NCI-H510A treated with DMSO at 0.1 percent for 48 hours (cell line): ENCODE data around the gene SPACA4.
A peak's percentile ranks its signal among the peaks of the same experiment; 100 is the strongest.
"Not testable (repeated sequence)": the region's sequence is repeated elsewhere in the genome, so short reads cannot be mapped to it uniquely, and the experiment has no call there.

Experiments
- DNase-seq: peaks from one replicate; lab custom pipeline; 2025; lab: John Stamatoyannopoulos, UW

SPACA4 gene

DNA sequence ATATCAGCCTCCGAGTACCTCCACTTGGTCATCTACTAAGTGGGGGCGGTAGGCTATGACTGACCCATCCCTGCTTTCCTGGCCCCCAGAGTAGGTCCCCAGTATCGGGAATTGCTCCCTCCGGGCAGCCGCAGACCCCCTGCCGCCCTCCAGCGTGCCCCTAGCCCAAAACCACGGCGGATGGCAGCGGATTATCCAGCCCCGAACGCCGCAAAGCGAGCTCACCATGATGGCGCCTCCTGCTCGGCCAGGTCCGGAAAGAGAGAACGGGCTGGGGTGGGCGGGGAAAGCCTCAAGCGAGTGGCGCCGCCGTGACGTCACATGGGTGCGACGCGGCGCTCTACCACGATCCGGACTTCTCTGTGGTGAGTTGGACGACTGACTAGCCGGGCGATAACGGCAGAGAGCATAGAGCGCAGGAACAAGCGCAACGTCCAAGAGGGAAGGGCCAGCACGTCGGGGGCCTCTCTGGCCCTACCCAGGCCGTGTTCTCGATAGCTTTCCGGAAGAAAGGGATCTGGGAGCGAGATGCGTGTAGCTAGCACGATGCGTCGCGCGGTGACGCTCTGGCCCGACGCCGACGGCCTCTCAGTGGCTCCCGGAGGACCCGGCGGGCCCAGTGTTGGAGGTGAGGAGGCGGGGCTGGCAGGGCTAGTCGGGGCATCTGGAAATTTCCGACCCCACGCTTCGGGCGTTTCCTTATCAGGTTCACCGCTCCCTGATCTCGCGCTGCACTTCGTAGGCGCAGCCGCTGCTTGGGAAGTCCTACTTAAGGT, 12.6 kb downstream of the SPACA4 start, which contains the start of the genes RPL18 and SPHK2:
TSS of gene RPL18 (minus strand) at position 263 of the 776 bp plus-strand sequence. CDS start at position 228, 35 bp downstream.
TSS of gene SPHK2 (plus strand) at position 591 of the 776 bp plus-strand sequence. CDS start 1,009 bp downstream, outside the sequence.
- peak; percentile 99 for DNase-seq

DNA sequence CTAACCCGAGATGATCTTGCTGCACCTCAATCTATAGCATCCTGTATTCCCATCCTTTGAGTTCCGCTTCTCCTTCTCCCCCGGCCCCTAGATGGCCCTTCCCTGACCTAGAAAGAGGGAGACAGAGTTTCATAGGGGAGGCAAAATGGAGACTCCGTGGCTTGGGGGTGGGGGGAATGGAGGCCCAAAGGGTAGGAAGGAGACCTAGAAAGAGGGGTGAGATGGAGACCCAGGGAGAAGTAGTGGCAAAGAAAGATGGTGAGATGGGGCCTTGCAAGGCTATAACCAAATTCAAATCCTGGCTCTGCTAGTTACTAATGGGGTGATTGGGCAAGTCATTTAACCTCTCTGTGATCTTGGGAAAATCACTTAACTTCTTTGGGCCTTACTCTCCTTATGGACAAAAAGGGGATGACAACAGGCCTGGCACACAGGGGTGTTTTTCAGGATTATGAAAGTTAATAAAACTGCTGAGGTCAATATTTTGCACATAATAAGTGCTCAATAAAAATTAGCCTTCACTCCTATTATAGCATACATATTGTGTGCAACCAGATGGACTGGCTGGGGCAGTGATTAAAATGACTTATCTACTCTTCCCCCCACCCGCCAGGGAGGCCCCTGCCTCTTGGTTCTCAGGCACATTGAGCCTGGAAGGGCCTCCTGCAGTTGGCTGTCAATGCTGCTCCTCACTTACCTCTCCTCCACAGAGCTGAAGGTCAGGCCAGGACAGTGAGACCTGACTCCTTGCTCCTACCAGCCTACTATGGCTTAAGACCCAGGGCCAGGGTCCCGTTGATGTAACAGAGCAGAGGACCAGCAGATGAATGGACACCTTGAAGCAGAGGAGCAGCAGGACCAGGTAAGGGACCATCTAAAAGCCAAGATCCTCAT, 13.4 kb downstream of the SPACA4 start:
- no peak for DNase-seq

GRCh38 chr19:48623556-48624066, 17.1 kb downstream of the SPACA4 start:
- no peak for DNase-seq

DNA sequence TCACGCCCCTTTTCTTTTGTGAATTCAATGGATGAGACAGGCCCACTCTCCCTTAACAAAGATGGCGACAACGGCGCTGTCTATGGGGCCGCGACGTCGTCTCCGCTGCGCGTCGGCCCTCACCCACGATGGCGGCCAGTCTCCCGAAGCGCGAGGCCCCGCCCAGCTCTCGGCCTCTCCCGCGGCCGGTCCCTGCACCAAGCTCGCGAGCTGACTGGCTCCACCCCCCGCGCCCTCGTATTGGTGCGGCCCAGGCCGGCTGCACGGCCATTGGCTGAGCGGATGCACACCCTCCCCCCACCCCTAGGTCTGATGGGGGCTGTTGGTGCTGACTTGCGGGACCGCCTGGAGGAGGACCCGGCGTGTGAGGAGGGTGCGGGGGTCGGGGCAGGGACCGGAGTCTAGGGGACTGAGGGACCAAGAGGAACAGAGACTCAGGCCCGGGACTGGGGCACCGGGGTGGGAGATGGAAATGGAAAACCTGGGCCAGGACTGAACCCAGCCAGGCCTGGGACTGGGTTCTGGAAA, 17.6 kb downstream of the SPACA4 start:
- peak; percentile 98 for DNase-seq

DNA sequence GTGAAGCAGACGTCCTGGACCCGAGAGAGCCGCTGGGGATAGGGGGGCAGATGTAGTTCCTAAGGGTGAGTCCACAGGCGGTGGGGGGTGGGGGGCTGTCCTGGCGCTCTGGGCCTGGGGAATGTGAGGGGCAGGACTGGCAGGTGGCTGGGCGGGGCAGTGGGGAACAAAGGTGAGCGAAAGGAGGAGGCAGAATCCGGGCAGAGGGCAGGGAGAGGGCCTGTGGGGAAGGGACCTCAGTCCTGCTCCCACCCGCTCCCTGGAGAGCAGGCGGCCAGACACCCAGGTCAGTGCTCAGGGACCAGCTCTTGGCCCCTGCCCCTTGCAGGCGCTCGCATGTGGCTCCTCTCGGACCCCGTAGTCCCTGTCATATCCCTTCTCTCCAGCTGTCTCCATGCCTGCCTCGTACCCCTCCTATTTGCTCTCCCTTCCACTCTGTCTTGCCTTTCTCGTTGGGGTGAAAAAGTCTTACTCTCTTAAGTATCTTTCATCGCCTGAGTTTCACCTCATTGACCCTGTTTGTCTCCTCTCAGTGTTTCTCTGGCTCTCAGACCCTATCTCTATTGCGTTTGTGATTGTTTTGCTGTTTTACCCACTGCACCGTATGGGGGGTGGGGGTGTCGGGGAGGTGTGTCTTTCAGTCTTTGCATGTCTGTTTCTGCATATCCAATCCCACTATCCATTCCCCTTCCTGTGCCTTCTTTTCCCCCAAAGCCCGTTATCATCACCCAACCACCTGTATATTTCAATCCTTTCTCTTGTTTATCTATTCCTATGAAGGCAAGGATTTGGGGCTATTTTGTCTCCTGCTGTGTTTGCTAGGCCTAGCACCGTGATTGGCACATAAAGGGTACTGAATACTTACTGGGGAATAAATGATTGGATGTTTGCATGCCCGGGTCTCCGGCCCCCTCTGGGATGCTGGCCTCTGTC, 18.5 kb downstream of the SPACA4 start:
- no peak for DNase-seq

DNA sequence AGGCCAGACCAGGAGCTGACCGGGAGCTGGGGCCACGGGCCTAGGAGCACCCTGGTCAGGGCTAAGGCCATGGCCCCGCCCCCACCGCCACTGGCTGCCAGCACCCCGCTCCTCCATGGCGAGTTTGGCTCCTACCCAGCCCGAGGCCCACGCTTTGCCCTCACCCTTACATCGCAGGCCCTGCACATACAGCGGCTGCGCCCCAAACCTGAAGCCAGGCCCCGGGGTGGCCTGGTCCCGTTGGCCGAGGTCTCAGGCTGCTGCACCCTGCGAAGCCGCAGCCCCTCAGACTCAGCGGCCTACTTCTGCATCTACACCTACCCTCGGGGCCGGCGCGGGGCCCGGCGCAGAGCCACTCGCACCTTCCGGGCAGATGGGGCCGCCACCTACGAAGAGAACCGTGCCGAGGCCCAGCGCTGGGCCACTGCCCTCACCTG, 19.4 kb downstream of the SPACA4 start:
- no peak for DNase-seq

DNA sequence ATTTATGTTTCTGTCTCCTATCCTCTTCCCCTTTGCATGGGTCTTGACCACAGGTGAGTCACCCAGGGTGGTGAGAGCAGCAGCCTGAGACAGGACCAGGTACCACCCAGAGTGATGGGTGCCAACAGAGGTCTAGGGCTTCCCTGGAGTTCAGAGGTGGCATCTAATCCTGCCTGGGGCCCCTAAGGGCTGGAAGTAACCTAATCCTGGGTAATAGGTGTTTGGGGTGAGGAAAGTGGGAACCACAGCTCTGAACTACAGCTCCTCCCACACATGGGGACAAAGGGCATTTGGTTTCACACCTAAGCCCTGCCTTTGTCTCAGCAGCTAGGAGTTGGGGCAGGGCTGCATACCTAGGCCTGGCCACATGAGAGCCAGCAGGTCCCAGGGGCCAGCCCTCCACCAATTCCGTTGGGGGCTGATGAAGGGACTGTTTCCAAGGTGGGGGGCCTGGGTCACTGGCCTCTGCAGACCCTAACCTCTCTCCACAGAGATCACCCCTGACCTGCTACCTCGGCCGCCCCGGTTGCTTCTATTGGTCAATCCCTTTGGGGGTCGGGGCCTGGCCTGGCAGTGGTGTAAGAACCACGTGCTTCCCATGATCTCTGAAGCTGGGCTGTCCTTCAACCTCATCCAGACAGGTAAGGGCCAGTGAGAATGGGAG, 20.8 kb downstream of the SPACA4 start:
- DNase-seq = no peak

- no peak for DNase-seq
These were observed 21.3 kb downstream of the SPACA4 start for GRCh38 chr19:48627865-48628314.

DNA sequence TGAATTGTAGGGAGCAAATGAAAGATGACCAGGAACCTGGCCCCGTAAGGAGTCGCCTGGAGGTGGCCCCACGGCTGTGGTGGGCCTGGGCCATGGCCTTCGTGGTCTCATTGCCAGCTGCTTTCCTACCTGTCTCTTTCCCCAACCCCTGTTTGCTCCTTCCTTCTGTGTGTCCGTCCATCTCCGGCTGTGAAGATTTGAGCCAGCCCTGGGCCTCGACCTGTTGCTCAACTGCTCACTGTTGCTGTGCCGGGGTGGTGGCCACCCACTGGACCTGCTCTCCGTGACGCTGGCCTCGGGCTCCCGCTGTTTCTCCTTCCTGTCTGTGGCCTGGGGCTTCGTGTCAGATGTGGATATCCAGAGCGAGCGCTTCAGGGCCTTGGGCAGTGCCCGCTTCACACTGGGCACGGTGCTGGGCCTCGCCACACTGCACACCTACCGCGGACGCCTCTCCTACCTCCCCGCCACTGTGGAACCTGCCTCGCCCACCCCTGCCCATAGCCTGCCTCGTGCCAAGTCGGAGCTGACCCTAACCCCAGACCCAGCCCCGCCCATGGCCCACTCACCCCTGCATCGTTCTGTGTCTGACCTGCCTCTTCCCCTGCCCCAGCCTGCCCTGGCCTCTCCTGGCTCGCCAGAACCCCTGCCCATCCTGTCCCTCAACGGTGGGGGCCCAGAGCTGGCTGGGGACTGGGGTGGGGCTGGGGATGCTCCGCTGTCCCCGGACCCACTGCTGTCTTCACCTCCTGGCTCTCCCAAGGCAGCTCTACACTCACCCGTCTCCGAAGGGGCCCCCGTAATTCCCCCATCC, 22.1 kb downstream of the SPACA4 start:
- DNase-seq = no peak

- DNase-seq = no peak
These were observed 22.7 kb downstream of the SPACA4 start for GRCh38 chr19:48629297-48629598.

DNA sequence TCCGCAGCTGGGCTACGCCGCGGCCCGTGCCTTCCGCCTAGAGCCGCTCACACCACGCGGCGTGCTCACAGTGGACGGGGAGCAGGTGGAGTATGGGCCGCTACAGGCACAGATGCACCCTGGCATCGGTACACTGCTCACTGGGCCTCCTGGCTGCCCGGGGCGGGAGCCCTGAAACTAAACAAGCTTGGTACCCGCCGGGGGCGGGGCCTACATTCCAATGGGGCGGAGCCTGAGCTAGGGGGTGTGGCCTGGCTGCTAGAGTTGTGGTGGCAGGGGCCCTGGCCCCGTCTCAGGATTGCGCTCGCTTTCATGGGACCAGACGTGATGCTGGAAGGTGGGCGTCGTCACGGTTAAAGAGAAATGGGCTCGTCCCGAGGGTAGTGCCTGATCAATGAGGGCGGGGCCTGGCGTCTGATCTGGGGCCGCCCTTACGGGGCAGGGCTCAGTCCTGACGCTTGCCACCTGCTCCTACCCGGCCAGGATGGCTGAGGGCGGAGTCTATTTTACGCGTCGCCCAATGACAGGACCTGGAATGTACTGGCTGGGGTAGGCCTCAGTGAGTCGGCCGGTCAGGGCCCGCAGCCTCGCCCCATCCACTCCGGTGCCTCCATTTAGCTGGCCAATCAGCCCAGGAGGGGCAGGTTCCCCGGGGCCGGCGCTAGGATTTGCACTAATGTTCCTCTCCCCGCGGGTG, 23.2 kb downstream of the SPACA4 start:
- no peak for DNase-seq

- no peak for DNase-seq
These were observed 23.9 kb downstream of the SPACA4 start for GRCh38 chr19:48630296-48631063.

DNA sequence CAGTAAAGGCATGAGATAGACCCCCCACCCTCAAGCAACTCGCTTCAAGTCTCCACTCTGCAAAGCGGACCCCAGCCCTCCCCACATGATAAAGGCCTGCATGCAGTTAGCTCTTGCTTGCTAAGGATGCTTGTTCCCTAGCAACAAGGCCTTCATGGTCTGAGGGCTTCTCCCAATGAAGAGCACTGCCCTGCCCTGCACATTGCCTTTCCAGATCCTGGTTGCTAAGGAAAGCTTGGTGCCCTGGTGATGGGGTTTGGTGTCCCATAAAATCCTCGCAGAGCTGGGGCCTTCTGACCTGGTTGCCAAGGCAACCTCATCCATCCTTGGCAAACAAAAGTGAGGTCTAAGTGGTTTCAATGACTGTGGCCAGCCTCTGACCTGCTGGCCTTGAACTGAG, 24.7 kb downstream of the SPACA4 start:
- no peak for DNase-seq

GRCh38 chr19:48632286-48632685, 25.7 kb downstream of the SPACA4 start:
- not testable (repeated sequence) for DNase-seq

DNA sequence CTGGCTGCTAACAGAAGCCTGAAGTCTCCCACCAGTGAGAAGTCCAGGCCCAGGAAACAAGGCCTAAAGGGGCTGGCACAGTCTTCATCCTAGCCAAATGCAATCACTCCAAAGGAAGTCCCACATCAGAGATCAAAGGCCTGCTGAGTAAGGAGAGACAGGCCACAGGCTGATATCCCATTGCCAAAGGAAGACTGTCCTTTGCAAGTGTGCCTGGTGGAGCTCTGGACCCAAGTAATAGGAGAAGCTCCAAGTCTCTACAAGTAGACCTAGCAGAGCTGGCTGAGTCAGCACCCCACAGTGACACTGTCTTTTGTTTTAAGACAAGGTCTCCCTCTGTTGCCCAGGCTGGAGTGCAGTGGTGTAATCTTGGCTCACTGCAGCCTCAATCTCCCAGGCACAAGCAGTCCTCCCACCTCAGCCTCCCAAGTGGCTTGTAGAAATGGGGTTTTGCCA, 26.2 kb downstream of the SPACA4 start:
- DNase-seq = no peak

- DNase-seq = no peak
These were observed 26.9 kb downstream of the SPACA4 start for GRCh38 chr19:48633148-48634035.

- no peak for DNase-seq
These were observed 27.4 kb downstream of the SPACA4 start for GRCh38 chr19:48634036-48634342.
